NCI-H2196 (cell line): Measurements from ENCODE around the gene TRHDE.

Experiments
- DNase-seq: peaks from one replicate; lab custom pipeline; 2025; ENCODE audit not compliant: unreplicated experiment; lab: John Stamatoyannopoulos, UW

The TRHDE gene

DNA sequence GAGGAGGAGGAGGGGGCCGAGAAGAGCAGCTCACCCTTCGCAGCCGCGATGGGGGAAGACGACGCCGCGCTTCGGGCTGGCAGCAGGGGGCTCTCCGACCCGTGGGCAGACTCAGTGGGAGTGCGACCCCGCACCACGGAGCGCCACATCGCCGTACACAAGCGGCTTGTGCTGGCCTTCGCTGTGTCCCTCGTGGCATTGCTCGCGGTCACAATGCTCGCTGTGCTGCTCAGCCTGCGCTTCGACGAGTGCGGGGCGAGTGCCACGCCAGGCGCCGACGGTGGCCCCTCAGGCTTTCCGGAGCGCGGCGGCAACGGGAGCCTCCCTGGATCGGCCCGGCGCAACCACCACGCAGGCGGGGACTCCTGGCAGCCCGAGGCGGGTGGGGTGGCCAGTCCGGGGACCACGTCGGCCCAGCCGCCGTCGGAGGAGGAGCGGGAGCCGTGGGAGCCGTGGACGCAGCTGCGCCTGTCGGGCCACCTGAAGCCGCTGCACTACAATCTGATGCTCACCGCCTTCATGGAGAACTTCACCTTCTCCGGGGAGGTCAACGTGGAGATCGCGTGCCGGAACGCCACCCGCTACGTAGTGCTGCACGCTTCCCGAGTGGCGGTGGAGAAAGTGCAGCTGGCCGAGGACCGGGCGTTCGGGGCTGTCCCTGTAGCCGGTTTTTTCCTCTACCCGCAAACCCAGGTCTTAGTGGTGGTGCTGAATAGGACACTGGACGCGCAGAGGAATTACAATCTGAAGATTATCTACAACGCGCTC, 745 bp downstream of the TRHDE start:
- no peak for DNase-seq

GRCh38 chr12:72273499-72273837, 1.3 kb downstream of the TRHDE start:
- DNase-seq: no peak

GRCh38 chr12:72273851-72274351, 1.7 kb downstream of the TRHDE start:
- no peak for DNase-seq

GRCh38 chr12:72274931-72275330, 2.8 kb downstream of the TRHDE start:
- no peak for DNase-seq

DNA sequence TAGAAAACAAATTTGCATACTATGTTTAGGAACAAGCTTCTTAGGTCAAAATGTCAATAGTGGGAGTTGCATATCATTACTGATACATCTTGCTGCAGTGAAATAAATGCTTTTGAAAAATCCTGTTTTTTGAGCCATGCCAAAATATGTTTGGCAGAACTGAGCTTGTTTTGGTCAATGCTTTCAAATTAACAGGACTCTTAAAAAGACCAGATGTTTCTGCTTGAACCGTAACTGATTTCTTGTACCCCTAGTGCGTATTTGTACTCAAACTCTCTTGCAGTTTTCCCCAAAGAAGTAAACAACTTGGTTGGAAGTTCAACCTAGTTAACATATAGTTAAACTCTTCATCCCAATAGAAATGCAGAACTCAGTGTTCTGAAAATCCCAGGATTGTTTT, 3.4 kb downstream of the TRHDE start:
- no peak for DNase-seq

GRCh38 chr12:72276181-72276805, 4.1 kb downstream of the TRHDE start:
- no peak for DNase-seq

GRCh38 chr12:72277415-72277814, 5.2 kb downstream of the TRHDE start:
- no peak for DNase-seq

DNA sequence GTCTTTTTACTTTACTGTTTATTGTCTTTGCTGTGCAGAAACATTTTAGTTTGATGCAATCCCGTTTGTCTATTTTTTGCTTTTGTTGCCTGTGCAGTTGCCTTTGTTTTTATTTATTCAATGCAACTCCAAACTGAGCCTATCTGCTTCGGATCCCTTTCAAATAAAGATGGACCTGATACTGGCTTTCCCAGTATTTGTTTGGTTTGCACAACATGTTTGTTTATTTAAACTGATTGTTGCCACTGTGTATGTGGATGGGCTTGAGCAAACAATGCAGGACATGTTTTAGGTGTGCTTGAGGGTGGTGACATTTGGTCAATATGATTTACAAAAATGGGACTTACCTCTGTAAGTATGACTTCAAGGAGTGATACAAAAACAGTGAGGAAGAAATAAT, 6.7 kb downstream of the TRHDE start:
- DNase-seq: no peak

- no peak for DNase-seq
Measured at GRCh38 chr12:72281126-72281525, 9.0 kb downstream of the TRHDE start.

DNA sequence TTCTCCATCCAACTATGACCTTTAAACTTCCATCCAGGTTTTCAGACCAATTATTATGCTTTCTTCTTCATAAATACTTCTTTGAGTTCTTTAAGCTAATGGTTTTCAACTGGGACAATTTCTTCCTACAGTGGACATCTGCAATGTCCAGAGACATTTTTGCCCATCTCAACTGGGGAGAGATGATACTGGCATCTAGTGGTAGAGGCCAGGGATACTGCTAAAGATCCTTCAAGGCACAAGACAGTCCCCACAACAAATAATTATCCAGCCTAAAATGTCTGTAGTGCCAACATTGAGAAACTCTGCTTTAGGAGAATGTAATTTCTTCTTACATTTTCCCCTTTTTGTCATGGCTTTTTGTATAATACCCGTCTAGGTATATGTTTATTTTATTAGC, 10.6 kb downstream of the TRHDE start:
- no peak for DNase-seq

GRCh38 chr12:72285861-72286260, 13.7 kb downstream of the TRHDE start:
- DNase-seq: no peak

- no peak for DNase-seq
Measured at GRCh38 chr12:72286526-72286925, 14.4 kb downstream of the TRHDE start.

- DNase-seq: no peak
Measured at GRCh38 chr12:72288436-72288835, 16.3 kb downstream of the TRHDE start.

DNA sequence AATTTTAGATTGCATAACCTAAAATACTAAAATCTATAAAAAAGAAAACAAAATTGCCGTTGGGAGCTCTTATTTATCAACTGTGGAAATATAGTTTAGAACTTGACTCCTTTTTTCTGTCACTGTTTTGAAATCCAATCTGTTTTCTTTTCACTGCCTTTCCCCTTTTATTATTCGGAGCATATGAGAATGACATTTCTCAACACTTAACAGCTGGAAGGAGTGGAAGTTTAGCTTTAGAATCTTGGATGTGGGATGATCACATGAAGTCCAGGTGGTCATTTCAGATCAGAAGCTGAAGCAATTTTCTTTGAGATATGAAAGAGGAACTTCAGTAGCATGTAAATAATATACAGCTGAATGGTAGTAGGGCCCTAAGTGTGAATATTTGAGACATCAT, 16.7 kb downstream of the TRHDE start:
- no peak for DNase-seq

- no peak for DNase-seq
Measured at GRCh38 chr12:72289633-72290032, 17.5 kb downstream of the TRHDE start.

DNA sequence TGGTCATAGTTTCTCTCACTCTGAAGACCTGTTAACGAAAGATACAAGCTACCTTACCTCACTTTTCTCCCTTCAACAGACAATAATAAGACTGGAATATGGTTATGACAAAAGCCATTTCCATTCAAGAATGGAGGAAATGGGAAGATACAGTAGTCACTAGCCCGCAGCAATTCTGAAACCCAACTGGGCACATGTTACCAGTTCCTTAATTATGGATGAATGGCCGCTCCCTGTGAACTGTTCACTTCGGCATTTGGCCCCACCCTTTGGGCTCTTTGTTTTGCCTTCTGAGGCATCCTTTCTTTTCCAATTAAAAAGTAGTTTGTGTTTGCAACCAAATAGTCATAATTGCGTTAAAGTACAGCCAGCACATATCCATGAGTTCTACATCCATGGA, 19.0 kb downstream of the TRHDE start:
- no peak for DNase-seq

- no peak for DNase-seq
Measured at GRCh38 chr12:72293701-72294100, 21.5 kb downstream of the TRHDE start.

GRCh38 chr12:72295101-72295500, 22.9 kb downstream of the TRHDE start:
- DNase-seq: no peak

DNA sequence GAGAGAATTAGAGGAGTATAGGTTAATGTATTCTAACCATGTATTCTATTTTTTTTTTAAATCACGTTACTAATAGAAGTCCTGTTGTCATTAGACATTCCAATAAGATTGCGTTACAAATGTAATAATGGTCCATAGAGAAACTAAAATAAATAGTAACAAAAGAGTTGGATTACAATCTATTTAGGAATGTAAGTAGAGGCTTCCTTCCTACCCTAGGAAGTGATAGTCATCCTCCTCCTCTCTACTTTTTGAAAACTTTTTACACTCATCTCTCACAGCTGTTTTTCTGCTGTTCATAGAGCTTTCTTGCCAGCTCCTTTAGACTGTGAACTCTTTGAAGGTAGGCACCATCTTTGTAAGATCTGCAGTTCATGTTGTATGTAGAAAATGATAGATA, 23.6 kb downstream of the TRHDE start:
- no peak for DNase-seq

DNA sequence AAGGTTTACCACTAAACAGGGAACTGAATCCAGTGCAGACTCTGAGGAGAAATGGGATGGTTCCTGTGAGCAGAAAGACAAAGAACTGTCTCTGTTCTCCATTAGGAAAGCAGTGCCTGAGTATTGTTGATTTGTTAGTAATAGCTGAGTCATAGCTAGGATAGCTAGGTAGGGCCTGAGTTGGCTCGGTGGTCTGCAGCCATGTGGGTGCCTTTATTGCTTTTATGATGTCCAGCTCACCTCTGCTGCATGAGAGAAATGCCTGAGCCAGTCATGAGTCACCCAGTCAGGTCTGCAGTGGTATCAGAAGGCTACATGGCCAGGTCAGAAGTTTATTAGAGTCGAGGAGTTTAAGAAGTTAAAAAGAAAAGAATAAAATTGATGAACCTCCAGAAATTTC, 24.2 kb downstream of the TRHDE start:
- DNase-seq: no peak

DNA sequence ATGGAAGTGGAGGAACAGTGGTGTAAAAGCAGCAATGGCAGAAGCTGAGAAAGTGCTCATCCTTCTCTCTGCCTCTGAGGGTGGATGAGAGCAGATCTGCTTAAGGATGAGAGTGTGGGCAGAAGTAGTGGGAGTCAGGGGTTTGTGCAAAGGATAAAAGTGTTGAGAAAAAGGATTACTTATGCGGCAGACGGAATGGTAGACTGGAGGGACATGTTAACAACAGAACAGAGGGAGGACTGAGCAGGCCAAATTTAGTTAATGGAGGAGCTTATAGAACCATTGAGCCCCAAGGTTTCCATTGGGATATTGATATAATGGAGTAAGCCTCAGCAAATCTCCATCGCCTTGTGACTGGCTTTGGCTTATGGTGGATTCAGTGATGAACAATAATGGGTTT, 25.5 kb downstream of the TRHDE start:
- DNase-seq: no peak

- no peak for DNase-seq
Measured at GRCh38 chr12:72300728-72301127, 28.6 kb downstream of the TRHDE start.

GRCh38 chr12:72304751-72305150, 32.6 kb downstream of the TRHDE start:
- no peak for DNase-seq
